Measurements from ENCODE around the gene HS1BP3. TPM values are rescaled to one million over a fixed set of nuclear protein-coding genes. Genes with fewer than 3 reads are reported as not detected.

HS1BP3 gene
- total and polyA plus RNA-seq, 2 of the 13 experiments (the other 11 are each of a cell fraction or from before 2014, with no cell fraction given) = 15.2 to 22.0 TPM

DNA sequence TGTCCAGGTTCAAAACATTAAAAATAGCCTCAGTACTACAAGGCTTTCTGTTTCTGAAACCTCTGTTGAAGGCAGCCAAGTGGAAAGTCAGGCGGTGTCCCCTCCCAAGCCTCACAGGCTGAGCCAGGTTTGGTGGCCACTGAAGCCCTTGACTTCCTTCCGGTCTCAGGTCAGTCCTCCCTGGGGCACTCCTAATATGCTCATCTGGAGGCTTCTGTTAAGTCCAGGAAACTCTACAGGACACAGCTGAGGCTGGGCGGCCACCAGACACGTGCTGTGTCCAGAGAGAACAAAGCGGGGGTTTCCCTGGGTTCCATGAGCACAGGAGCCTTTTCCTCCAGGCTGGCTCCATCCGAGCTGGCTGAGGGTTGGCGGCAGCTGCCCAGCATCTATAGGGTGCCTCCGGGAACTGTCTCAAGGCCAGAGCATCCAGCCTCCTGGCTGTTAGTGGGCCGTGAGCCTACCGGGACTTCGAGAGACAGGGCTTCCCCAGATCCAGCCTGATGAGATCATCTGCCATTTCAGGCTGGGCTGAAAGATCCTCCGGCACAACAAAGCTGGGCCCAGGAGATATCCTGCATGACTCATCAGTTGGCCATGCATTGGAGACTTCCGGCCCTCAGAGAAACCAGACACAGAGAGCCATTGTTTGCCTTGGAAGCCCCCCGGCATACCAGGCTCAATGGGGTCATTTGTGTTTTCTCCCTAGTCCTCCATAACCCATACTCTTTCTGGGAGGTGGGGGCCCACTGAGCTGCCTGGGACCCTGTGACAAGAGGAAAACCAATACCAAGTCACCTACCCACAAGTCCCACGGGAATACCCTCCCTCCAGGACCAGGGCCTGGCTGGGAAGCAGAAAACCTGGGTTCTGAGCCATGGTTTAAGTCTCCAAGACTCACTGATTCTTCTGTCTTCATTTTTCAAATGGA is 71.7 kb downstream of the HS1BP3 start (continued):
- TF ChIP-seq MLXIP (CRISPR knock-in tag; IDR thresholded peaks at IDR 0.05; ENCODE audit: borderline replicate concordance) (no peak), ZNF558 (CRISPR knock-in tag; IDR thresholded peaks at IDR 0.05; ENCODE audit: borderline replicate concordance) (peak; percentile 94; the same call in 1 of the 2 replicates), ZNF101 (CRISPR knock-in tag; IDR thresholded peaks at IDR 0.05; ENCODE audit: borderline replicate concordance, low read depth) (0 out of 2 replicates have a peak, but pooled peaks have one; percentile 91), TOPORS (CRISPR knock-in tag; IDR thresholded peaks at IDR 0.05) (no peak), FOSL2 (CRISPR knock-in tag; IDR thresholded peaks at IDR 0.05) (peak; percentile 100), ZNF12 (CRISPR knock-in tag; IDR thresholded peaks at IDR 0.05) (0 out of 2 replicates have a peak, but pooled peaks have one; percentile 32), KDM6A (CRISPR knock-in tag; IDR thresholded peaks at IDR 0.05; ENCODE audit: low read depth) (peak; percentile 70), KLF6 (CRISPR knock-in tag; IDR thresholded peaks at IDR 0.05) (peak; percentile 77), IRF9 (CRISPR knock-in tag; IDR thresholded peaks at IDR 0.05; ENCODE audit: borderline replicate concordance) (peak; percentile 71), MYC (CRISPR knock-in tag; IDR thresholded peaks at IDR 0.05; ENCODE audit: borderline replicate concordance) (peak; percentile 88; the same call in 1 of the 2 replicates), BHLHE40 (IDR thresholded peaks at IDR 0.05; ENCODE audit: low read length) (peak; percentile 71), ZNF792 (CRISPR knock-in tag; IDR thresholded peaks at IDR 0.05) (peak; percentile 98), ZBTB1 (CRISPR knock-in tag; IDR thresholded peaks at IDR 0.05; ENCODE audit: borderline replicate concordance) (no peak), SMYD3 (CRISPR knock-in tag; IDR thresholded peaks at IDR 0.05) (peak; percentile 80), CC2D1A (CRISPR knock-in tag; IDR thresholded peaks at IDR 0.05) (peak; percentile 96), ZFYVE20 (CRISPR knock-in tag; IDR thresholded peaks at IDR 0.05; ENCODE audit: borderline replicate concordance, low read depth) (no peak)
- TF ChIP-seq, protein P1, sequence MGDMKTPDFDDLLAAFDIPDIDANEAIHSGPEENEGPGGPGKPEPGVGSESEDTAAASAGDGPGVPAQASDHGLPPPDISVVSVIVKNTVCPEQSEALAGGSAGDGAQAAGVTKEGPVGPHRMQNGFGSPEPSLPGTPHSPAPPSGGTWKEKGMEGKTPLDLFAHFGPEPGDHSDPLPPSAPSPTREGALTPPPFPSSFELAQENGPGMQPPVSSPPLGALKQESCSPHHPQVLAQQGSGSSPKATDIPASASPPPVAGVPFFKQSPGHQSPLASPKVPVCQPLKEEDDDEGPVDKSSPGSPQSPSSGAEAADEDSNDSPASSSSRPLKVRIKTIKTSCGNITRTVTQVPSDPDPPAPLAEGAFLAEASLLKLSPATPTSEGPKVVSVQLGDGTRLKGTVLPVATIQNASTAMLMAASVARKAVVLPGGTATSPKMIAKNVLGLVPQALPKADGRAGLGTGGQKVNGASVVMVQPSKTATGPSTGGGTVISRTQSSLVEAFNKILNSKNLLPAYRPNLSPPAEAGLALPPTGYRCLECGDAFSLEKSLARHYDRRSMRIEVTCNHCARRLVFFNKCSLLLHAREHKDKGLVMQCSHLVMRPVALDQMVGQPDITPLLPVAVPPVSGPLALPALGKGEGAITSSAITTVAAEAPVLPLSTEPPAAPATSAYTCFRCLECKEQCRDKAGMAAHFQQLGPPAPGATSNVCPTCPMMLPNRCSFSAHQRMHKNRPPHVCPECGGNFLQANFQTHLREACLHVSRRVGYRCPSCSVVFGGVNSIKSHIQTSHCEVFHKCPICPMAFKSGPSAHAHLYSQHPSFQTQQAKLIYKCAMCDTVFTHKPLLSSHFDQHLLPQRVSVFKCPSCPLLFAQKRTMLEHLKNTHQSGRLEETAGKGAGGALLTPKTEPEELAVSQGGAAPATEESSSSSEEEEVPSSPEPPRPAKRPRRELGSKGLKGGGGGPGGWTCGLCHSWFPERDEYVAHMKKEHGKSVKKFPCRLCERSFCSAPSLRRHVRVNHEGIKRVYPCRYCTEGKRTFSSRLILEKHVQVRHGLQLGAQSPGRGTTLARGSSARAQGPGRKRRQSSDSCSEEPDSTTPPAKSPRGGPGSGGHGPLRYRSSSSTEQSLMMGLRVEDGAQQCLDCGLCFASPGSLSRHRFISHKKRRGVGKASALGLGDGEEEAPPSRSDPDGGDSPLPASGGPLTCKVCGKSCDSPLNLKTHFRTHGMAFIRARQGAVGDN (CRISPR knock-in tag; IDR thresholded peaks at IDR 0.05) = peak; percentile 100
- TF ChIP-seq, protein P2, sequence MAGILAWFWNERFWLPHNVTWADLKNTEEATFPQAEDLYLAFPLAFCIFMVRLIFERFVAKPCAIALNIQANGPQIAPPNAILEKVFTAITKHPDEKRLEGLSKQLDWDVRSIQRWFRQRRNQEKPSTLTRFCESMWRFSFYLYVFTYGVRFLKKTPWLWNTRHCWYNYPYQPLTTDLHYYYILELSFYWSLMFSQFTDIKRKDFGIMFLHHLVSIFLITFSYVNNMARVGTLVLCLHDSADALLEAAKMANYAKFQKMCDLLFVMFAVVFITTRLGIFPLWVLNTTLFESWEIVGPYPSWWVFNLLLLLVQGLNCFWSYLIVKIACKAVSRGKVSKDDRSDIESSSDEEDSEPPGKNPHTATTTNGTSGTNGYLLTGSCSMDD (CRISPR knock-in tag; IDR thresholded peaks at IDR 0.05) = no peak

Measured in HepG2 (cell line).